H9 (cell line): ENCODE measurements around the gene UBE2D3. TPM values are rescaled to one million over a fixed set of nuclear protein-coding genes. Genes with fewer than 3 reads are reported as not detected.

Experiments used
- DNase-seq: peaks from one replicate; pipeline ENCODE4 v3.0.0-alpha.2; 2017
- H2AFZ ChIP-seq: one replicate; pipeline ENCODE4 v1.6.1; 2013; ENCODE audit warnings: mild to moderate bottlenecking, low read length, control low read depth, moderate library complexity
- H2AK5ac ChIP-seq: 2 replicates; pipeline ENCODE4 v1.6.1; 2013; ENCODE audit warnings: low read length, control low read depth, mixed read lengths; ENCODE audit not compliant: insufficient read length
- H2BK120ac ChIP-seq: one replicate; pipeline ENCODE4 v1.6.1; 2013; ENCODE audit warnings: low read depth, mild to moderate bottlenecking, low read length, control low read depth, inconsistent platforms; ENCODE audit not compliant: poor library complexity, severe bottlenecking
- H2BK12ac ChIP-seq: 2 replicates; pipeline ENCODE4 v1.6.1; 2013; ENCODE audit warnings: low read length, control low read depth, mixed read lengths, low read depth; ENCODE audit not compliant: insufficient read length
- H2BK15ac ChIP-seq: 2 replicates; pipeline ENCODE4 v1.6.1; 2013; ENCODE audit warnings: low read depth, low read length, control low read depth
- H2BK20ac ChIP-seq: one replicate; pipeline ENCODE4 v1.6.1; 2013; ENCODE audit warnings: low read depth, mild to moderate bottlenecking, low read length, control low read depth, inconsistent platforms; ENCODE audit not compliant: poor library complexity, severe bottlenecking
- H2BK5ac ChIP-seq: 2 replicates; pipeline ENCODE4 v1.6.1; 2013; ENCODE audit warnings: low read length, control low read depth, mixed read lengths; ENCODE audit not compliant: insufficient read length
- H3K14ac ChIP-seq: 2 replicates; pipeline ENCODE4 v1.6.1; 2013; ENCODE audit warnings: low read length, control low read depth; ENCODE audit not compliant: insufficient read depth
- H3K18ac ChIP-seq: 2 replicates; pipeline ENCODE4 v1.6.1; 2013; ENCODE audit warnings: low read depth, mild to moderate bottlenecking, mixed read lengths, low read length, control low read depth; ENCODE audit not compliant: insufficient read length
- H3K23ac ChIP-seq: 2 replicates; pipeline ENCODE4 v1.6.1; 2013; ENCODE audit warnings: low read length, control low read depth, mixed read lengths, low read depth; ENCODE audit not compliant: insufficient read length
- H3K23me2 ChIP-seq: 2 replicates; pipeline ENCODE4 v1.6.1; 2013; ENCODE audit warnings: low read depth, mild to moderate bottlenecking, mixed read lengths, low read length, control low read depth; ENCODE audit not compliant: insufficient read length, poor library complexity, severe bottlenecking
- H3K27ac ChIP-seq: 2 replicates; pipeline ENCODE4 v1.5.1; 2013; ENCODE audit warnings: low read length, control low read depth, mixed read lengths, low read depth; ENCODE audit not compliant: insufficient read length
- H3K27me3 ChIP-seq: 2 replicates; pipeline ENCODE4 v1.6.1; 2013; ENCODE audit warnings: low read length, control low read depth, inconsistent platforms; ENCODE audit not compliant: insufficient read depth
- H3K4ac ChIP-seq: 2 replicates; pipeline ENCODE4 v1.6.1; 2013; ENCODE audit warnings: low read depth, mild to moderate bottlenecking, control low read depth, inconsistent platforms, low read length, moderate library complexity
- H3K4me1 ChIP-seq: 2 replicates; pipeline ENCODE4 v1.6.1; 2013; ENCODE audit warnings: low read length, control low read depth, inconsistent platforms; ENCODE audit not compliant: insufficient read depth
- H3K4me2 ChIP-seq: 2 replicates; pipeline ENCODE4 v1.6.1; 2013; ENCODE audit warnings: low read length, control low read depth, mixed read lengths; ENCODE audit not compliant: insufficient read length, insufficient read depth
- H3K56ac ChIP-seq: 2 replicates; pipeline ENCODE4 v1.6.1; 2013; ENCODE audit warnings: low read depth, mild to moderate bottlenecking, mixed read lengths, low read length, control low read depth; ENCODE audit not compliant: insufficient read length
- H3K79me1 ChIP-seq: 2 replicates; pipeline ENCODE4 v1.6.1; 2013; ENCODE audit warnings: low read depth, mild to moderate bottlenecking, moderate library complexity, low read length, control low read depth, inconsistent platforms; ENCODE audit not compliant: insufficient read depth, poor library complexity, severe bottlenecking
- H3K79me2 ChIP-seq: 2 replicates; pipeline ENCODE4 v1.6.1; 2013; ENCODE audit warnings: low read length, control low read depth, inconsistent platforms; ENCODE audit not compliant: insufficient read depth
- H3K9ac ChIP-seq: 2 replicates; pipeline ENCODE4 v1.6.1; 2013; ENCODE audit warnings: low read length, control low read depth, mixed read lengths; ENCODE audit not compliant: insufficient read length; ENCODE audit errors: extremely low read depth
- H3K9me3 ChIP-seq: one replicate; pipeline ENCODE4 v1.6.1; 2013; ENCODE audit warnings: low read depth, low read length, inconsistent platforms; ENCODE audit not compliant: control insufficient read depth
- H3T11ph ChIP-seq: one replicate; pipeline ENCODE4 v1.6.1; 2013; ENCODE audit warnings: mild to moderate bottlenecking, low read length, control low read depth, inconsistent platforms
- H4K20me1 ChIP-seq: one replicate; pipeline ENCODE4 v1.6.1; 2013; ENCODE audit not compliant: control insufficient read depth, insufficient read length, insufficient read depth
- H4K5ac ChIP-seq: 2 replicates; pipeline ENCODE4 v1.6.1; 2013; ENCODE audit warnings: low read depth, mild to moderate bottlenecking, mixed read lengths, low read length, control low read depth; ENCODE audit not compliant: insufficient read length
- H4K8ac ChIP-seq: replicated peaks from 2 replicates; pipeline ENCODE4 v1.6.1; 2013; ENCODE audit warnings: low read length, control low read depth, mixed read lengths, low read depth; ENCODE audit not compliant: insufficient read length
- H4K91ac ChIP-seq: 2 replicates; pipeline ENCODE4 v1.6.1; 2013; ENCODE audit warnings: low read depth, mild to moderate bottlenecking, moderate library complexity, mixed read lengths, low read length, control low read depth; ENCODE audit not compliant: insufficient read length
- H3K27ac Mint-ChIP-seq, 3 experiments: 2 replicates in 2 of 3; 3 replicates in 1 of 3; pipeline ENCODE4 v1.8.0; 2020 to 2021; ENCODE audit warnings: mixed read lengths in 3 of 3, mild to moderate bottlenecking in 1 of 3, moderate library complexity in 1 of 3
- H3K27me3 Mint-ChIP-seq: 2 replicates; pipeline ENCODE4 v1.8.0; 2021; ENCODE audit warnings: low read depth, mild to moderate bottlenecking, moderate library complexity, mixed read lengths
- H3K36me3 Mint-ChIP-seq, 3 experiments: 2 replicates in 2 of 3; 3 replicates in 1 of 3; pipeline ENCODE4 v1.8.0; 2020 to 2021; ENCODE audit warnings: low read depth in 3 of 3, mixed read lengths in 3 of 3; ENCODE audit not compliant: insufficient read depth in 1 of 3
- H3K4me1 Mint-ChIP-seq, 2 experiments: 2 replicates each; pipeline ENCODE4 v1.8.0; 2020; ENCODE audit warnings: mixed read lengths in 2 of 2
- H3K4me3 Mint-ChIP-seq, 2 experiments: 2 replicates in 1 of 2; 3 replicates in 1 of 2; pipeline ENCODE4 v1.8.0; 2020 to 2021; ENCODE audit warnings: mild to moderate bottlenecking in 2 of 2, mixed read lengths in 2 of 2, moderate library complexity in 1 of 2
- H3K9me3 Mint-ChIP-seq, 2 experiments: 2 replicates in 1 of 2; 3 replicates in 1 of 2; pipeline ENCODE4 v1.8.0; 2020; ENCODE audit warnings: mild to moderate bottlenecking in 2 of 2, mixed read lengths in 2 of 2, moderate library complexity in 1 of 2
- WGBS: extraction: QIAGEN DNeasy Blood & Tissue Kit; methylation state at CpG from one replicate; pipeline ENCODE4 v1.1.7; 2013; ENCODE audit warnings: missing lambda C conversion rate, low lambda C conversion rate, mixed read lengths; ENCODE audit not compliant: insufficient read length; ENCODE audit errors: extremely low coverage; 5-methylcytosine and 5-hydroxymethylcytosine counted together
- total RNA-seq: library from RNA; stranded (reverse); gene quantifications from 2 replicates; pipeline ENCODE4 v1.2.1, GENCODE V29; 2021
- TF ChIP-seq, protein P1 (sequence below): fragments of 200-600 bp; sonication (generic); conservative IDR thresholded peaks from 3 replicates; pipeline ENCODE4 v1.8.0; 2021; ENCODE audit warnings: antibody characterized with exemption, mild to moderate bottlenecking

Gene UBE2D3
- total RNA-seq, 1 experiment from 2014 or later = 378 TPM

DNA sequence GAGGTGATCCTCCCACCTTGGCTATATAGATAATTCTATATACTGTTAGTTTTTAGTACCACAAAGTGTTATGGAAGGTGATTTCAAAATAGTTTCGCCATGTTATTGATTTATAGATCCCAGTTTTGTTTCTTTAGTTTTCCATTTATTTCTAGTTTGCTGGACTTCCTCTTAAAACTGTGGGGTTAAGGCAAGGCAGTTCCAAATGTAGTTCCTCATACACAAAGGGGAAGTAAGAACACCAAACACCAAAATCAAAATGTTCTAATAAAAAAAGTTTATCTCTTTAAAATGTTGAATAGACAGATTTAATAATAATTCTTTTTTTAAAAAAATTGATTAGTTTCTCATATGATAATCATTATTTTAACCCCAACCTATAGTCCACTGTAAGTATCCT lies 34.7 kb upstream of the UBE2D3 start:
- no peak overlapping the region for H3K4me3 Mint-ChIP-seq
- TF ChIP-seq, protein P1, sequence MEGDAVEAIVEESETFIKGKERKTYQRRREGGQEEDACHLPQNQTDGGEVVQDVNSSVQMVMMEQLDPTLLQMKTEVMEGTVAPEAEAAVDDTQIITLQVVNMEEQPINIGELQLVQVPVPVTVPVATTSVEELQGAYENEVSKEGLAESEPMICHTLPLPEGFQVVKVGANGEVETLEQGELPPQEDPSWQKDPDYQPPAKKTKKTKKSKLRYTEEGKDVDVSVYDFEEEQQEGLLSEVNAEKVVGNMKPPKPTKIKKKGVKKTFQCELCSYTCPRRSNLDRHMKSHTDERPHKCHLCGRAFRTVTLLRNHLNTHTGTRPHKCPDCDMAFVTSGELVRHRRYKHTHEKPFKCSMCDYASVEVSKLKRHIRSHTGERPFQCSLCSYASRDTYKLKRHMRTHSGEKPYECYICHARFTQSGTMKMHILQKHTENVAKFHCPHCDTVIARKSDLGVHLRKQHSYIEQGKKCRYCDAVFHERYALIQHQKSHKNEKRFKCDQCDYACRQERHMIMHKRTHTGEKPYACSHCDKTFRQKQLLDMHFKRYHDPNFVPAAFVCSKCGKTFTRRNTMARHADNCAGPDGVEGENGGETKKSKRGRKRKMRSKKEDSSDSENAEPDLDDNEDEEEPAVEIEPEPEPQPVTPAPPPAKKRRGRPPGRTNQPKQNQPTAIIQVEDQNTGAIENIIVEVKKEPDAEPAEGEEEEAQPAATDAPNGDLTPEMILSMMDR = no peak

More for the DNA sequence above, 34.7 kb upstream of the UBE2D3 start:
- peaks cover 11 to 16% of the 10 kb centered on the region in 2 experiments for H3K4me1 Mint-ChIP-seq
- Histone ChIP-seq H3K14ac (no peak overlapping the region), H3K56ac (no peak overlapping the region), H2BK15ac (no peak overlapping the region), H3K4ac (no peak overlapping the region), H2AFZ (no peak overlapping the region), H2BK5ac (no peak overlapping the region), H3K18ac (no peak overlapping the region), H3K9ac (no peak overlapping the region), H3K27me3 (no peaks in the 10 kb centered on the region), H2BK12ac (no peak overlapping the region), H3K23me2 (no peaks in the 10 kb centered on the region), H3K27ac (no peak overlapping the region), H3K79me1 (peaks cover 3% of the 10 kb centered on the region), H3K23ac (no peak overlapping the region), H4K5ac (no peak overlapping the region), H2BK20ac (no peak overlapping the region), H3K9me3 (no peaks in the 10 kb centered on the region), H2BK120ac (no peak overlapping the region), H4K20me1 (no peaks in the 10 kb centered on the region), H4K91ac (no peak overlapping the region), H3T11ph (no peak overlapping the region), H3K4me2 (no peak overlapping the region), H3K4me1 (no peaks in the 10 kb centered on the region), H4K8ac (no peak overlapping the region), H2AK5ac (no peak overlapping the region), H3K79me2 (no peaks in the 10 kb centered on the region; the same call in 1 of the 2 replicates)
- no peaks in the 10 kb centered on the region for H3K27me3 Mint-ChIP-seq
- H3K9me3 Mint-ChIP-seq = peaks cover 19 to 20% of the 10 kb centered on the region in 2 experiments
- H3K36me3 Mint-ChIP-seq = peaks cover 28 to 35% (median 33%) of the 10 kb centered on the region in 3 experiments
- no peak for DNase-seq
- no peak overlapping the region for H3K27ac Mint-ChIP-seq
- no CpG with 5 or more reads among the region's 1 CpG for WGBS
